Inferior parietal cortex (tissue), 1 donor: ENCODE data around the gene PYGL.
"Not testable (repeated sequence)": the region's sequence is repeated elsewhere in the genome, so short reads cannot be mapped to it uniquely, and the experiment has no call there.

Experiments
- DNase-seq: peaks from one replicate; pipeline ENCODE4 v3.0.0-alpha.2; 2016; ENCODE audit errors: extremely low spot score

Gene PYGL

DNA sequence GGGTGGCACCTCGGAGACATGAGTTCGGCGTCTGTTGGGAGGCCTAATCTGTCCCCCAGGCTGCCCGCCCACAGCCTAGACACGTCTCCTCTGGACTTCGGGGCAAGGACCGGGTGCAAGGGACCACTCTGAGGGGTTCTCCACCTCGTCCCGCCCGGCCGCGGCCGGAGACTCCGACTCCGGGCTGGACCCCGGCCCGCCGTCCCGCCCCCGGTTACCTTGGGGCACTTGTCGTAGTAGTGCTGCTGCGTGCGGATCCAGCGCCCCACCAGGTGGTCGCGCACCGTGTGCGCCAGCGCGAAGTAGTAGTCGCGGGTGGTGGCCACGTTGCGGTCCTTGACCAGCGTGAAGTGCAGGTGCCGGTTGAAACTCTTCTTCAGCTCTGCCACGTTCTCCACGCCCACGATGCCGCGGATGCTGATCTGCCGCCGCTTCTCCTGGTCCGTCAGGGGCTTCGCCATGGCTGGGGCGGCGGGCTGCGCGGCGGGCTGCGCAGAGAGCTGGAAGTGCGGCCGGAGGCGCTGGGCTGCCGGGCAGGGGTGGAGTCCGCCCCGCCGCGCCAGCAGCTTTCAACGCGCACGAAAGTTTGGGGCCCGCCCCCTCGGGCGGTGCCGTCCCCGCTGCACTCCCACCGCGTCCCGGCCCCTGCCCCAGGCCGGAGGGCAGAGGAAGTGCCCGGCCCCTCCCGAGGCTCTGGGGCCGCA, at the start of gene PYGL:
PYGL (minus strand) TSS at position 541 of the 704 bp plus-strand sequence; CDS start at position 461, 80 bp downstream.
- no peak for DNase-seq

- no peak for DNase-seq
These were observed 41.6 kb upstream of the PYGL start for GRCh38 chr14:50985859-50986331.

DNA sequence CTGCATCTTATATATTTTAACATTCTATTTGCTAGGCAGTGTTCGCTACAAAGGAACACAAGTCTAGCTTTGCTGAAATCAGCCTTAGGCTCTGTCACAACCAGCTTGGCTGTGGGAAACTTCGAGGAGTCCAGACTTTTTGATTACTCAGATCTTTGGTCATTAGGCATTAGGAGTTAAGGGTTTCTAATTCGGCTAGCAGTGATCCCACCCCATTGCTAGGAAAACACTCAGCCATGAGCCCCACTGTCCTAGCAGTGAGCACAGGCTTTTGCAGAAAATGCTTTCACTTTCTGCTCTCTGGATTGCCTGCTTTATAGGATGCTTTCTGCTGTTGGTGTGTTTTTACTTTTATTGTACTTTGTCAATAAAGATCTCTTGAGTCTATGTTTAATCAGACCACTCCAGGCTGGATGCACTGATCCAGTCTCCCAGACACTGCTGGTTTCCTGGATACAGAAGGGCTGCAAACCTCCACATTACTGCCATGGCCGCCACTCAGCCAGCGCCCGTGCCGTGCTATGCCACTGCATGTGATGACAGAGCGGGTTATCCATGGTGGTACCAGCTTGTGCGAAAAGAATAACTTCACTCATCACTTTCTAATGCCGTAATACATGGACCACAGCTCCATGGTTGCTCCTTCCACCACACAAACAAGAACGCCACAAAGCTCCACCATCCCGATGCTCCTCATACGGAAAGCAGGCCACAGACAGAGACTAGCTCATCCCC, 41.0 kb upstream of the PYGL start:
- peak; percentile 59 for DNase-seq

- no peak for DNase-seq
These were observed 39.9 kb upstream of the PYGL start for GRCh38 chr14:50984036-50984710.

DNA sequence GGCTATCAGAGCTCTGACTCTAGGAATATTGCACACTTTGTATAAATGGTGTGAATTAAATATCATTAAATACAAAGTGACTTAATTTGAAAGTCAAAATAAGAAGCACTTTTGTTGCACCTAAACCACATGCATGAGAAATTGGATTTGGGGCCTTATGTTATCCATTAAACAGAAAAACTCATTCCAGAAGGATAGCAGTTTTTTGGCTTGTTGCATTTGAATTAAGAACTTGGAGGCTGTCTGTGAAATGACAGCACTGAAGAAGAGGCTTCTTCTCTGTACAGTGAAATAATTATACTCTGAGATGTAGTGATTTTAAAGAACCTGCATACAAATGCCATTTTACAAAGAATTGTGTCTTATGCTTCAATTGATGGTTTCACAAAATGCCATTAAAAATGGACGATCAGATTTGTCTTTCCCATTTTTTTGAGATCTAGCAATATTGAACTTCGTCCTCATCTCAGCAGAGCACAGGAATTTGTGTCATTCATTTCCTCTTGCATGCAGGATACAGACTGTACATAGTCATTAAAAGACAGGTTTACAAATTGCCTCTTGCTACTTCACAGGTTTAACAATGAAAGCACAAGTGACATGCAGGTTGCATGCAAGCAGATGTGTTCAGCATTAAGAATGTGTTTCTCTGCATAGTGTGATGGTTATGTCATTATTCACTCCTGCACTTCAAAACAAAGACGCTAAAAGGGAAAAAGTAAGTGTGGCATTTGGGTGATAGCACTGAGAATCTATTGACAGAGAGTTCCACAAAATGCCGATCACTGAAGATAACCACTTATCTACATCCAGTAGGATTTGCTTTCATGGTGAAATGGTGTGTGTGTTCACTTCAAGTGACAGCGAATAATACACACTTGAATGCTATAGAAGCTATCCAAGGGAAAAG, 35.9 kb upstream of the PYGL start:
- no peak for DNase-seq

DNA sequence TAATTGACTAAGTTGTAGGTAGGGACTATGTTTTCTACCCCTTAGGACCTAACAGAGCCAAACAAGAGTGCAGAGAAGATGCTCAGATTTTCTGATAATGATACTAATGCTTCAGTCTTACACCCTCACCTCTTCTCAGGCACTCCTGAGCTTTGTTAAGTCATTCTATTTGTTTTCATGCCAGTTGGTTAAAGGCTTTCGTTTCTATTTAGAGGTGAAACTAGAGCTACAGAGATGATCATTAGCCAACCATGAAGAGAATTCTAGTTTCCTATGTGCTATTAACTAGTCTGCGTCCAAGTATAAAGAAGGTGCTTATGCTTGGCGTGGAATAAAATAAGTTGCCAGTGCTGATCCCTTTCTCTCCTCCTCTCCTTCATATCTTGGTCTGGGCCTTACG, 34.6 kb upstream of the PYGL start:
- no peak for DNase-seq

DNA sequence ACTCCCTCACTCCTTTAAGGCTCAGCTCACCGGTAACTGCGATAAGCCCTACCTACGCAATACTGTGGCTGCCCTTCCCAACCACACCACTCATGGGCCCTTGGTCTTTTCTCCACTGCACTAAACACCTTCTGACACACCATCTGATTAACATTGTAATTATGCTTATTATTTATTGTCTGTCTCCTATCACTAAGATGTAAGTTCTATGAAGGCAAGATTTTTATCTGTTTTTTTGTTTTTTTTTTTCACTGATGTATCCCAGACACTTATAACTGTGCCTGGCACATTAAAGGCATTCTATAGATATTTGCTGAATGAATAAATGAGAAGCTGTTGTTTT, 34.2 kb upstream of the PYGL start:
- DNase-seq, result no peak

DNA sequence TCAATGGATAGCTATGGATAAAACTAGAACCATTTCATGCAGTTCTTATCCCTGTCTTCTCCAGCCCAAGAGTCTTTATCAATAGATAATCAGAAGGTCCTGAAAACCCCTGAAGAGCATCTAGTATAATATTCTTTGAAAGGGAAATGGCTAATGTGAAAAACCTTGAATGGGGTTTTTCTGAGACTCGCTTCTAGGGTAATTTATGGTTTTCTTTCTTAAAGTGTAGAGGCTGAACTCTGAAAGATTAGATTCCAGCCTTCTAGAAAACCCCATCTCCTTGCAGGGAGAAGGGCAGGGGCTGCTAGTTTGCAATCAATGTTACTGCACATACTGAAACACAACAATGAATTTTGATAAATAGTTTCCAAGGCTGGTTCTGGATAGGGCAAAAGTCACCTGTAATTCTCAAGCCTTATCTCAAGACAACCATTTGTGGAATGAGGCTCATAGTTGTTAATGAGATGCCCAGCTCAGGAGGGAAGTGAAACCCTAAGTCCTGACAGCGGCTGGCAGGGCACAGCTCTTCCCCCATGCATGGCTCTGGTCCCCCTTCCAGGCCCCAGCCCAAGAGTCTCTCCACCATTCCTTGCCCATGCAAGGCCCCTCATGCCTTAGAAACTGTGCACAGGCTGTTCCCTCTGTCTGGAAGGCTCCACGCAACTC, 33.7 kb upstream of the PYGL start:
- no peak for DNase-seq

GRCh38 chr14:50974118-50974517, 29.8 kb upstream of the PYGL start:
- no peak for DNase-seq

- DNase-seq, result no peak
These were observed 28.5 kb upstream of the PYGL start for GRCh38 chr14:50972734-50973133.

GRCh38 chr14:50970886-50971781, 26.9 kb upstream of the PYGL start:
- DNase-seq, result no peak

- DNase-seq, result no peak
These were observed 23.5 kb upstream of the PYGL start for GRCh38 chr14:50967790-50968189.

- no peak for DNase-seq
These were observed 22.8 kb upstream of the PYGL start for GRCh38 chr14:50967103-50967502.

GRCh38 chr14:50964683-50965390, 20.6 kb upstream of the PYGL start:
- peak; percentile 56 for DNase-seq

GRCh38 chr14:50963919-50964318, 19.6 kb upstream of the PYGL start:
- DNase-seq, result no peak

DNA sequence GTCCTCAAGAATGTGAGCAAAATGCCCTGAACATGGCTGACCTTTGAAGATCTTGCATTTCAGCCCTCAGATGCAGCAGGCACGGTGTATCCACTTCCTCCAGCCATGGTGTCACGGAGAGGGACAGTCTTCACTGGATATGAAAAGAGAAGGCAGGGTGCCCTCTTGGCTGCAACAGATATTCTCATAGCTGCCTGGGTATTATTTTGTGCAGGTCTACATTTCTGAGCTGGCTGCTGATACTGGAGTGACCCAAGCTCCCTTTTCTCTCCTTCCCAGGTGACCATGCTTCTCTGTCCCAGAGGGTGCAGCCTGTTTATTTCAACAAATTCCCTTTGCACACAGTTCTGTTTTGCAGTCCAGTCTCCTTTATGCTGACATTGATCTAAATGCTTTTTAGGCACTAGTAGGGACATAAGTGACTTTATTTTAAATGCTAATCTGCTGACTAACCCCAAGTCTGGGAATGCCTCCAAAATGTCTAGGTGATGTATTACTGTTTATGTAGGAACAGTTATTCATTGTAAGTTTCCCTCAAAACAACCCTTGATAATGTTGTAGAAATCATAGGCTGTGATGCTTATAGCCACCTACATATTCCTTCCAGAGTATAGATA, 17.4 kb upstream of the PYGL start:
- DNase-seq, result peak; percentile 43

DNA sequence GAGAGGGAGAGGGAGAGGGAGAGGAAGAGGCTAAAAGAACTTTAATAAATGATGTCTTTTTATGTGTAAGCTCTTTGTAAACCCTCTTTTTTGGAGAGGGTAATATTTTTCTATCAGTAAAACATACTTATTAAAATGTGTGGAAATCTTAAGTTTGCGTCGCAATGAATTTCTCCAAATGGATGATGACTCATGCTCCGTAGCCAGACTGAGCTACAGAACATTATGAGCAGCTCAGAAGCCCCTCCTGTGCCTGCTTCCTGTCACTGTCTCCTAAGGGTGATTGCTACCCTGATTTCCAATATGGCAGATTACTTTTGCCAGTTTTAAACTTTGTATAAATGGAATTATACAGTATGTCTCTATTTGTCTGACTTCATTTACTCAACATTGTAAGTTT, 13.0 kb upstream of the PYGL start:
- no peak for DNase-seq

DNA sequence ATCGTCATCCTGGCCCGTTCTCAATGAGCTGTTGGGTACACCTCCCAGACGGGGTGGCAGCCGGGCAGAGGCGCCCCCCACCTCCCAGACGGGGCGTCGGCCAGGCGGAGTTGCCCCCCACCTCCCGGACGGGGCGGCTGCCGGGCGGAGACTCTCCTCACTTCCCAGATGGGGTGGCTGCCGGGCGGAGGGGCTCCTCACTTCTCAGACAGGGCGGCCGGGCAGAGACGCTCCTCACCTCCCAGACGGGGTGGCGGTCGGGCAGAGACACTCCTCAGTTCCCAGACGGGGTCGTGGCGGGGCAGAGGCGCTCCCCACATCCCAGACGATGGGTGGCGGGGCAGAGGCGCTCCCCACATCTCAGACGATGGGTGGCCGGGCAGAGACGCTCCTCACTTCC, 12.1 kb upstream of the PYGL start:
- DNase-seq, result not testable (repeated sequence)
